NB4 (cell line): ENCODE data around the gene TIMM22.

ENCODE experiments used
- DNase-seq: peaks from one replicate; pipeline ENCODE4 v3.0.0; 2010; ENCODE audit warnings: low read depth
- H3K4me3 ChIP-seq: one replicate; pipeline ENCODE4 v1.5.1; 2011; ENCODE audit warnings: mild to moderate bottlenecking, low read depth, low read length, moderate library complexity
- MYC ChIP-seq: IDR thresholded peaks from 2 replicates; pipeline ENCODE4 v1.6.1; 2011; ENCODE audit warnings: low read depth, low read length
- POLR2A ChIP-seq: IDR thresholded peaks from 2 replicates; pipeline ENCODE4 v1.6.1; 2011; ENCODE audit warnings: mild to moderate bottlenecking; ENCODE audit not compliant: insufficient read length; ENCODE audit errors: extremely low read depth
- TF ChIP-seq, protein P1 (sequence below): IDR thresholded peaks from one replicate; pipeline ENCODE4 v1.5.1; 2012; ENCODE audit warnings: low read depth, low read length
- TF ChIP-seq, protein P2 (sequence below): IDR thresholded peaks from 2 replicates; pipeline ENCODE4 v1.6.1; 2011; ENCODE audit warnings: low read depth, low read length

Gene TIMM22

GRCh38 chr17:1038459-1039122 is 41.7 kb downstream of the TIMM22 start:
- no peak overlapping the region for H3K4me3 ChIP-seq
- no peak for DNase-seq
- TF ChIP-seq, protein P1, sequence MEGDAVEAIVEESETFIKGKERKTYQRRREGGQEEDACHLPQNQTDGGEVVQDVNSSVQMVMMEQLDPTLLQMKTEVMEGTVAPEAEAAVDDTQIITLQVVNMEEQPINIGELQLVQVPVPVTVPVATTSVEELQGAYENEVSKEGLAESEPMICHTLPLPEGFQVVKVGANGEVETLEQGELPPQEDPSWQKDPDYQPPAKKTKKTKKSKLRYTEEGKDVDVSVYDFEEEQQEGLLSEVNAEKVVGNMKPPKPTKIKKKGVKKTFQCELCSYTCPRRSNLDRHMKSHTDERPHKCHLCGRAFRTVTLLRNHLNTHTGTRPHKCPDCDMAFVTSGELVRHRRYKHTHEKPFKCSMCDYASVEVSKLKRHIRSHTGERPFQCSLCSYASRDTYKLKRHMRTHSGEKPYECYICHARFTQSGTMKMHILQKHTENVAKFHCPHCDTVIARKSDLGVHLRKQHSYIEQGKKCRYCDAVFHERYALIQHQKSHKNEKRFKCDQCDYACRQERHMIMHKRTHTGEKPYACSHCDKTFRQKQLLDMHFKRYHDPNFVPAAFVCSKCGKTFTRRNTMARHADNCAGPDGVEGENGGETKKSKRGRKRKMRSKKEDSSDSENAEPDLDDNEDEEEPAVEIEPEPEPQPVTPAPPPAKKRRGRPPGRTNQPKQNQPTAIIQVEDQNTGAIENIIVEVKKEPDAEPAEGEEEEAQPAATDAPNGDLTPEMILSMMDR, result no peak
- TF ChIP-seq POLR2A, result no peak
- TF ChIP-seq MYC, result no peak
- TF ChIP-seq, protein P2, sequence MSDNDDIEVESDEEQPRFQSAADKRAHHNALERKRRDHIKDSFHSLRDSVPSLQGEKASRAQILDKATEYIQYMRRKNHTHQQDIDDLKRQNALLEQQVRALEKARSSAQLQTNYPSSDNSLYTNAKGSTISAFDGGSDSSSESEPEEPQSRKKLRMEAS, result no peak

GRCh38 chr17:1039123-1039507 is 42.2 kb downstream of the TIMM22 start:
- H3K4me3 ChIP-seq, result no peak overlapping the region
- TF ChIP-seq, protein P2, result no peak
- TF ChIP-seq, protein P1, result no peak
- TF ChIP-seq POLR2A (no peak), MYC (no peak)
- DNase-seq, result no peak

- no peak overlapping the region for H3K4me3 ChIP-seq
- DNase-seq, result peak; percentile 41
- TF ChIP-seq MYC, result no peak
- TF ChIP-seq, protein P2, result 0 out of 2 replicates have a peak, but pooled peaks have one; percentile 6
These were observed 42.7 kb downstream of the TIMM22 start for GRCh38 chr17:1039511-1040215.

DNA sequence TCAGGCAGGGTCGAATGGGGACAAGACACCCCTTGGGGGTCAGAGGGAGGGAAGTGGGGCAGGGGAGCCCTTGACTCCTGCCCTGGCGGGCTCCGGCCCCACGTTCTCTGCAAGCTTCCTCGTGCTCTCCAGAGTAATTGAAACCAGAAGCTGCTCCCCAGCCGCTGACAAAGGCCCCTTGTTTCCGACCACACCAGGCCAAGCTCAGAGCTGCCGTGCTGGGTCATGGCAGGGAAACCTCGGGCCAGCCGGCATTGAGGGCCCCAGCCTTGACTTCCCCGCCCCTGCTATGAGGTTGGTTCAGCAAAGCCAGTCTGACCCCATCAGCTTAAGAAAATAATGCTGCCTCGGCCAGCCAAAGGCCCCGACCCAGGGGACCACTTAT is 43.3 kb downstream of the TIMM22 start:
- TF ChIP-seq, protein P1, result no peak
- no peak for TF ChIP-seq MYC
- no peak for TF ChIP-seq POLR2A
- TF ChIP-seq, protein P2, result no peak
- no peak overlapping the region for H3K4me3 ChIP-seq
- no peak for DNase-seq

DNA sequence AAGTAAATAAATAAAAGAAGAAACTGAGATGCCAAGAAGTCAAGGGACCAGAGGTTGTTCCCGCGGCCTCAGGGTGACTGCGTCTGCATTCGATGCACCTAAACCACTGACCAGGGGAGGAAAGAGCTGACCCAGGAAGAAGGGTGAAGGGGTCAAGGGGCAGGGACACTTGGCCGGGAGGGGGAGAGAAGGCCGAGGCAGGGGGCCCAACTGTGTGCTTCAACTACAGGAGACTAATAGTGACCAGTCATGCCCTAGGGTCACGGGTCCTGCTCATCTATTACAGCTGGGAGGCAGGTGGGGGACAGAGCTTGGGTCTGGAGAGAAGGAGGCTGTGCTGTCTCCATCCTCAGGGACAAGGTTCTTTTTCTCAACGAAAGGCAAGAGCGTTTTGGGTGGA is 44.8 kb downstream of the TIMM22 start:
- H3K4me3 ChIP-seq, result no peak overlapping the region
- DNase-seq, result no peak
- TF ChIP-seq POLR2A (no peak), MYC (no peak)
- TF ChIP-seq, protein P1, result no peak
- TF ChIP-seq, protein P2, result no peak

GRCh38 chr17:1042486-1042885 is 45.6 kb downstream of the TIMM22 start:
- TF ChIP-seq MYC, result no peak
- TF ChIP-seq, protein P2, result no peak
- no peak for TF ChIP-seq POLR2A
- TF ChIP-seq, protein P1, result no peak
- H3K4me3 ChIP-seq, result no peak overlapping the region
- no peak for DNase-seq
